Mesendoderm (in vitro differentiated cells): Measurements from ENCODE around the gene CYGB.
A peak's percentile ranks its signal among the peaks of the same experiment; 100 is the strongest.

Source experiments
- DNase-seq: peaks from one replicate; pipeline ENCODE4 v3.0.0; 2013
- H2AK5ac ChIP-seq: 2 replicates; pipeline ENCODE4 v1.6.1; 2013; ENCODE audit warnings: low read length, inconsistent platforms
- H2BK120ac ChIP-seq: 2 replicates; pipeline ENCODE4 v1.6.1; 2013; ENCODE audit warnings: low read depth, mild to moderate bottlenecking, low read length, moderate library complexity, mixed read lengths
- H2BK15ac ChIP-seq: replicated peaks from 2 replicates; pipeline ENCODE4 v1.6.1; 2013; ENCODE audit warnings: low read depth, mild to moderate bottlenecking, moderate library complexity
- H2BK5ac ChIP-seq: 2 replicates; pipeline ENCODE4 v1.6.1; 2013; ENCODE audit warnings: low read length, inconsistent platforms
- H3K18ac ChIP-seq: 2 replicates; pipeline ENCODE4 v1.6.1; 2013; ENCODE audit warnings: mild to moderate bottlenecking, low read length, mixed read lengths
- H3K23ac ChIP-seq: one replicate; pipeline ENCODE4 v1.6.1; 2013; ENCODE audit warnings: low read length
- H3K27ac ChIP-seq: 2 replicates; pipeline ENCODE4 v1.5.1; 2013; ENCODE audit warnings: low read depth, mild to moderate bottlenecking, inconsistent platforms, low read length, moderate library complexity
- H3K27me3 ChIP-seq: 2 replicates; pipeline ENCODE4 v1.6.1; 2013; ENCODE audit warnings: low read length, control low read depth, mild to moderate bottlenecking, inconsistent platforms; ENCODE audit not compliant: insufficient read depth, poor library complexity
- H3K36me3 ChIP-seq: 2 replicates; pipeline ENCODE4 v1.6.1; 2013; ENCODE audit warnings: low read length, inconsistent platforms; ENCODE audit not compliant: control insufficient read depth, insufficient read depth
- H3K4ac ChIP-seq: one replicate; pipeline ENCODE4 v1.6.1; 2013; ENCODE audit warnings: low read depth, mild to moderate bottlenecking, low read length, moderate library complexity
- H3K4me1 ChIP-seq: 2 replicates; pipeline ENCODE4 v1.6.1; 2013; ENCODE audit warnings: low read depth, low read length, inconsistent platforms; ENCODE audit not compliant: control insufficient read depth
- H3K4me2 ChIP-seq: 2 replicates; pipeline ENCODE4 v1.6.1; 2013; ENCODE audit warnings: low read length
- H3K4me3 ChIP-seq: 2 replicates; pipeline ENCODE4 v1.5.1; 2013; ENCODE audit warnings: mild to moderate bottlenecking, low read length
- H3K56ac ChIP-seq: one replicate; pipeline ENCODE4 v1.6.1; 2013; ENCODE audit warnings: low read length
- H3K79me1 ChIP-seq: 2 replicates; pipeline ENCODE4 v1.6.1; 2013; ENCODE audit warnings: low read length, inconsistent platforms
- H3K79me2 ChIP-seq: 2 replicates; pipeline ENCODE4 v1.6.1; 2013; ENCODE audit warnings: mild to moderate bottlenecking, low read length; ENCODE audit not compliant: control insufficient read depth, insufficient read depth
- H3K9ac ChIP-seq: 2 replicates; pipeline ENCODE4 v1.6.1; 2013; ENCODE audit warnings: low read length, inconsistent platforms
- H4K5ac ChIP-seq: one replicate; pipeline ENCODE4 v1.6.1; 2013; ENCODE audit warnings: low read length
- H4K8ac ChIP-seq: one replicate; pipeline ENCODE4 v1.6.1; 2013; ENCODE audit warnings: low read depth, mild to moderate bottlenecking, control low read depth, low read length, moderate library complexity
- WGBS: extraction: QIAGEN DNeasy Blood & Tissue Kit; methylation state at CpG from one replicate; pipeline ENCODE4 v1.1.7; 2013; ENCODE audit warnings: low lambda C conversion rate, missing lambda C conversion rate; ENCODE audit not compliant: insufficient coverage; ENCODE audit errors: extremely low coverage; 5-methylcytosine and 5-hydroxymethylcytosine counted together

The CYGB gene

DNA sequence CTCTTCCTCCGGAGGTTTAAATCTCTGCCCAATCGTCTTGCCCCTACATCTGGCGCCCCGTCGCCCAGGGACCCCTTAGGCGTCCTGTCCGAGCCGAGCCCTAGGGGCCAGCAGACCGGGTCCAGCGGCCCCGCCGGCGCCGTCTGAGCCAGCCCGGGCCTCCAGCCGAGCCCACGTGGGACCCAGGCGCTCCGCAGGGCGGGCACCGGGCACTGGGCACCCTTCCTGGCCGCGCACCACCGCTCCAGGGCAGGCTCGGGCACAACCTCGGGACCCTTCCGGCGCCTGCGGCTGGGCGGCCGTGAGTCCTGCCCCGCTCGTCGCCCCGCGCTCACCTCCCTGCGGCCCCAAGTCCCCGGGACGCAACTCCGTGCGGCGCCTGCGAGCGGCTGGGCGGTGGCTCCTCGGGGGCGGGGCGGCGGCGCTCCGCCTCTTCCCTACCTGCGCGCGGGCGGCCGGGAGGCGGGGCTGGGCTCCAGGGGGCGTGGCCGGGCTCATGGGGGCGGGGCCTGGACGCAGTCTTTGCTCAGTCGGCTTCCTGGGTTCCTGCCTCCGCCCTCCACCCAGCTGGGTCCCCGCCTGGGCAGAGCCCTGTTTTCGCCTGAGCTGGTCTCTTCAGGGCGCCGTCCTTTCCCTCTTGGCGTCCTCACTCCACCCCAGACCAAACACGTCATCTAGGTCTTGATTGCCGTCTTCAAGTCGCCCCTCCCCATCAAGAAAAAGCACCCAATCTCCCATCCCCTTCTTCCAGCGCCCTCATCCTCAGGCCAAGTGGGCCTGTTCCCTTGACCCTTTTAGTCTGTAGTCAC, 36.3 kb downstream of the CYGB start, which contains the start of gene RHBDF2:
Gene RHBDF2, minus strand, starts transcription at position 406 of the 809 bp plus-strand sequence. CDS start 19,899 bp downstream, outside the sequence.
- H3K23ac ChIP-seq = peak within 1 kb of the TSS; percentile 98
- peak within 1 kb of the TSS; percentile 94 for H3K4me2 ChIP-seq
- no peaks in the 10 kb centered on the region for H3K36me3 ChIP-seq
- peak within 1 kb of the TSS; percentile 67 for H2AK5ac ChIP-seq
- H3K9ac ChIP-seq = peak within 1 kb of the TSS; percentile 90
- no CpG with 5 or more reads among the region's 72 CpGs for WGBS
- no peaks in the 10 kb centered on the region for H3K27me3 ChIP-seq
- H3K27ac ChIP-seq = peak within 1 kb of the TSS; percentile 17
- H3K56ac ChIP-seq = peak within 1 kb of the TSS; percentile 93
- H3K18ac ChIP-seq = peak within 1 kb of the TSS; percentile 16
- H2BK120ac ChIP-seq = no peak within 1 kb of the TSS
- peak within 1 kb of the TSS; percentile 44 for H3K4ac ChIP-seq
- peak within 1 kb of the TSS; percentile 78 for H3K4me3 ChIP-seq
- peaks cover 7% of the 10 kb centered on the region for H3K79me1 ChIP-seq
- no peak within 1 kb of the TSS for H4K8ac ChIP-seq
- no peak within 1 kb of the TSS for H4K5ac ChIP-seq
- H3K79me2 ChIP-seq = peaks cover 2% of the 10 kb centered on the region
- peak; percentile 84 for DNase-seq
- H3K4me1 ChIP-seq = peaks cover 19% of the 10 kb centered on the region
- H2BK15ac ChIP-seq = no peak within 1 kb of the TSS
- H2BK5ac ChIP-seq = no peak within 1 kb of the TSS

DNA sequence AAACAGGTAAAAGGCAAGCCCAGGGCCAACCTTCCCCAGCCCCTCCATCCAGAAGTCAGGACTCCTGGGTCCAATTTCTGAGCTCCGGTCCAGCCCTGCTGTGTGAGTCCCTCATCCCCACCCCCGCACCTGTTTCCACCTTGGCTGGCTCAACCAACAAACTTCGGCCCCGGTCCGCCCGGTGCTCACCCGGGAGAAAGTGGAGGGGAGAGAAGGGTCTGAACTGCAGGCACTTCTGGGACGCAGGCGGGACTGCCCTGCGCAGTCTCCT, 36.8 kb downstream of the CYGB start:
- peak; percentile 43 for DNase-seq
- Histone ChIP-seq H3K56ac (peak overlapping the region; percentile 93), H4K5ac (no peak overlapping the region), H2BK120ac (no peak overlapping the region), H3K23ac (no peak overlapping the region), H2BK5ac (no peak overlapping the region), H3K27me3 (no peaks in the 10 kb centered on the region), H3K4me3 (peak overlapping the region; percentile 78), H3K36me3 (no peaks in the 10 kb centered on the region), H3K4me2 (peak overlapping the region; percentile 94), H3K27ac (peak overlapping the region; percentile 17), H3K9ac (peak overlapping the region; percentile 90), H3K79me2 (peaks cover 2% of the 10 kb centered on the region), H3K4me1 (peaks cover 19% of the 10 kb centered on the region), H3K79me1 (peaks cover 7% of the 10 kb centered on the region), H2BK15ac (no peak overlapping the region), H4K8ac (no peak overlapping the region), H3K4ac (peak overlapping the region; percentile 44), H3K18ac (peak overlapping the region; percentile 16), H2AK5ac (no peak overlapping the region)
- no CpG with 5 or more reads among the region's 10 CpGs for WGBS

DNA sequence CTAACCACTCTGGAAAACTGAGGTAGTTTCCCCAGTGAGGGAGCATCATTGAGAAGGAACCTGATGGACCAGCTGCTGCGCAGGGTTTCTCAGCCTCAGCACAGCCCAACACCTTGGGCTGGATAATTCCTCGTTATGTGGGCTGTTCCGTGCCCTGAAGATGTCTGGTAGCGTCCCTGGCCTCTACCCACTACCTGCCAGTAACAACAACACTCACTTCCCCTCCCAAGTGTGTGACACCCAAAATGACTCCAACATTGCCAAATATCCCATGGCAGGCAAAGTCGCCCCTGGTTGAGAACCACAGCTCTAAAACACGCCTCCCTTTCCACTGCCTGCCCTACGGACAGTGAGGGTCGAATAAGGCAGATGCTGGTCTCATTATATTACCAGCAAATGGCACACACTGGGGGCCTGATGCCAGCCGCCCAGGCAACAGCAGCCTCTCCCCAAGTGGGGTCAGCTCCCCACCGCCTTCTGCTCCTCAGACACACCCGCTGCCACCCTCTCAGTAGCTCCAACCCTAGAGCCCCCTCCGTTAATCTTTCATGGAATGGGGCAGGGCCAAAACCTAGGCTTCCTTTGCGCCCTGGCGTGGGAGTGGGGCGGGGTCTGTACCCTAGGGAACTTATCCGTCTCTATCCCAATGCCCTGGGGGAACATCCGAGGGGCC, 37.3 kb downstream of the CYGB start:
- Histone ChIP-seq H3K4ac (no peak overlapping the region), H4K5ac (no peak overlapping the region), H3K23ac (no peak overlapping the region), H3K27me3 (no peaks in the 10 kb centered on the region), H3K79me2 (peaks cover 2% of the 10 kb centered on the region), H3K56ac (peak overlapping the region; percentile 93), H3K4me3 (peak overlapping the region; percentile 78), H3K4me2 (peak overlapping the region; percentile 94), H2BK5ac (no peak overlapping the region), H4K8ac (no peak overlapping the region), H2BK120ac (no peak overlapping the region), H3K4me1 (peaks cover 19% of the 10 kb centered on the region), H3K18ac (no peak overlapping the region), H3K36me3 (no peaks in the 10 kb centered on the region), H3K27ac (no peak overlapping the region), H3K9ac (peak overlapping the region; percentile 90), H2BK15ac (no peak overlapping the region), H2AK5ac (no peak overlapping the region), H3K79me1 (peaks cover 7% of the 10 kb centered on the region)
- DNase-seq = no peak
- WGBS = no CpG with 5 or more reads among the region's 17 CpGs

DNA sequence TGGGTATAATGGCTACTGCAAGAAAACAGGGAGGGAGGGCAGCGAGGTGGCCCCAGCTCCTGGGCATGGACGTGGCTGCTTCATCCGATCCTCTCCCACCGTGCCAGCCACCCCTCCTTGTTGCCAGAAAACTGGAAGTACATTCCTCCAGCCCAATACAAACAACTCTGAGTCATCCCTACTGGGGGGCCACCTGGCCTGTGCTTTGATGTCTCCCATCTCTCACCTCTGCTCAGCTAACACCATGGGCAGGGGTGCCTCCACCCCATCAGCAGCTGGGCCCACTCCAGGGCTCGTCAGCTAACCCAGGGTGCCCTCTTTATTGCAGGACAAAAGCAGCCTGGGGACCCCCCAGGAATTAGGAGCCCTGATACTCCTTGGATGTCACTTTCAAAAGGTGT, 38.2 kb downstream of the CYGB start:
- H4K5ac ChIP-seq = no peak overlapping the region
- DNase-seq = peak; percentile 34
- peaks cover 2% of the 10 kb centered on the region for H3K79me2 ChIP-seq
- H2AK5ac ChIP-seq = no peak overlapping the region
- no peak overlapping the region for H3K18ac ChIP-seq
- H3K4me3 ChIP-seq = no peak overlapping the region
- H3K4ac ChIP-seq = no peak overlapping the region
- no peak overlapping the region for H3K23ac ChIP-seq
- no peak overlapping the region for H3K27ac ChIP-seq
- no peak overlapping the region for H2BK15ac ChIP-seq
- no peaks in the 10 kb centered on the region for H3K27me3 ChIP-seq
- no CpG with 5 or more reads among the region's 5 CpGs for WGBS
- no peaks in the 10 kb centered on the region for H3K36me3 ChIP-seq
- no peak overlapping the region for H2BK120ac ChIP-seq
- H3K4me2 ChIP-seq = no peak overlapping the region
- H2BK5ac ChIP-seq = no peak overlapping the region
- peaks cover 7% of the 10 kb centered on the region for H3K79me1 ChIP-seq
- peak overlapping the region; percentile 10 for H3K56ac ChIP-seq
- peaks cover 19% of the 10 kb centered on the region for H3K4me1 ChIP-seq
- no peak overlapping the region for H4K8ac ChIP-seq
- peak overlapping the region; percentile 30 for H3K9ac ChIP-seq

DNA sequence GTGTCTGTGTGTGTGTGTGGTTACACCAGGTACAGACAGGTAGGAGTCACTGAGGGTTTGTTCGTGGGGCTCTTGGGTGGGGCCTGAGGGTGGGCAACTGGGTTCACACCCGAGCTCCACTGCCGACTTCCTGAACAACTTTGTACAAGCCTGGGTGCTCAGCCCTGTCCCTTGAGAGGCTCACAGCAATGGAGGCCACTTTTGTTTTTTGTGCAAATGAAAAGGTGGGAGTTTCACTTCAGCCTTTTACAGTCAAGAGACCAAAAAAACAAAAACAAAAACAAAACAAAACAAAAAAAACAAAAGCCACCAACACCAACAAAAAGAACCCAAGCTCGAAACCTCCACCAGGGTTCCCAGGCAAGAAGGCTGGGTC, 38.6 kb downstream of the CYGB start:
- H3K79me2 ChIP-seq = peaks cover 2% of the 10 kb centered on the region
- H4K8ac ChIP-seq = no peak overlapping the region
- no peak overlapping the region for H2BK120ac ChIP-seq
- H3K56ac ChIP-seq = peak overlapping the region; percentile 10
- H3K4me2 ChIP-seq = no peak overlapping the region
- H2BK15ac ChIP-seq = no peak overlapping the region
- H3K4me1 ChIP-seq = peaks cover 19% of the 10 kb centered on the region
- peaks cover 7% of the 10 kb centered on the region for H3K79me1 ChIP-seq
- H3K9ac ChIP-seq = no peak overlapping the region
- H3K27ac ChIP-seq = no peak overlapping the region
- no peak overlapping the region for H3K4ac ChIP-seq
- no peaks in the 10 kb centered on the region for H3K27me3 ChIP-seq
- H3K4me3 ChIP-seq = no peak overlapping the region
- no peak for DNase-seq
- H2BK5ac ChIP-seq = no peak overlapping the region
- H3K18ac ChIP-seq = no peak overlapping the region
- no peaks in the 10 kb centered on the region for H3K36me3 ChIP-seq
- H3K23ac ChIP-seq = no peak overlapping the region
- WGBS = no CpG with 5 or more reads among the region's 4 CpGs
- no peak overlapping the region for H4K5ac ChIP-seq
- no peak overlapping the region for H2AK5ac ChIP-seq
